Pancreas (tissue), 10 donors: ENCODE measurements around the gene GMDS. TPM values are rescaled to one million over a fixed set of nuclear protein-coding genes. Genes with fewer than 3 reads are reported as not detected.

Experiments used
- ATAC-seq, 4 donors: fragments of 200-7000 bp; cut with Tn5 transposase; one replicate each; pipeline versions ENCODE4 v1.8.0 to v1.9.1; 2020; ENCODE audit warnings: mild to moderate bottlenecking in 4 of 4, moderate library complexity in 4 of 4
- DNase-seq, 6 donors: peaks; one replicate each; pipeline ENCODE4 v3.0.0-alpha.2; 2020
- FAIRE-seq: peaks from 2 replicates; lab custom pipeline; 2012; peaks lifted over from hg19 to GRCh38; lab: Jason Lieb, UNC
- H3K27ac ChIP-seq, 4 donors: fragments of 200-600 bp; sonication (generic); 1 replicate in 3 of 4; 2 replicates in 1 of 4; pipeline versions ENCODE4 v1.5.0 to v1.8.0; 2020
- H3K27me3 ChIP-seq, 4 donors: fragments of 200-600 bp; one replicate each; pipeline ENCODE4 v1.8.0; 2021
- H3K36me3 ChIP-seq, 3 donors: fragments of 200-600 bp; sonication (generic) in 1 of 3; one replicate each; pipeline versions ENCODE4 v1.5.0 to v1.8.0; 2020 to 2021
- H3K4me1 ChIP-seq, 3 donors: fragments of 200-600 bp; one replicate each; pipeline ENCODE4 v1.8.0; 2021
- H3K4me3 ChIP-seq, 4 donors: fragments of 200-600 bp; sonication (generic) in 2 of 4; one replicate each; pipeline versions ENCODE4 v1.5.0 to v1.8.0; 2020 to 2021
- H3K9me3 ChIP-seq, 4 donors: fragments of 200-600 bp; one replicate each; pipeline ENCODE4 v1.8.0; 2021
- WGBS, 2 donors: extraction: QIAGEN DNeasy Blood & Tissue Kit; methylation state at CpG; one replicate each; pipeline ENCODE4 v1.1.7; 2013; 5-methylcytosine and 5-hydroxymethylcytosine counted together
- intact Hi-C, 3 donors: fragments of 100-400 bp; cut with DNase I; formaldehyde crosslinking; loops; one replicate each; pipeline versions ENCODE4 v1.11.1 to v1.14.2; 2022
- polyA plus RNA-seq, 2 donors: library from polyadenylated mRNA; stranded (reverse); fragments of 200-250 nt; gene quantifications; one replicate each; pipeline ENCODE4 v1.2.3, GENCODE V29; 2013
- total RNA-seq, 6 donors: library from RNA; stranded (reverse); fragmentation: NEBNext Ultra II Directional in 4 of 6; extraction: Animal tissue kit (Norgen Biotek cat#: 25700) in 4 of 6; gene quantifications; one replicate each; pipeline versions ENCODE4 v1.2.1 to v1.2.4, GENCODE V29; 2021 to 2023
- TF ChIP-seq, protein P1 (sequence below), 4 donors: fragments of 200-600 bp; sonication (generic) in 3 of 4; IDR thresholded peaks; one replicate each; pipeline versions ENCODE4 v1.5.0 to v1.8.0; 2021; ENCODE audit warnings: antibody characterized with exemption in 4 of 4
- donor health status: healthy with polysubstance abuse.
- donor health status: DM: no; HTN: no; CAD: no; lungs with moderate emphysema.
- donor health status: DM: no; HTN: no; CAD: no.
- donor health status: control.
- donor health status: control.
- donor health status: Bipolar disorder and iron deficiency.
- donor health status: DM: yes; HTN: yes; CAD: no.
- donor health status: DM: no; HTN: no; CAD: no.
- donor health status: DM: no; HTN: no; CAD: no.
- donor health status: DM: yes; HTN: yes; CAD: no.

Gene GMDS
- total and polyA plus RNA-seq, 8 donors: 7.6 to 40.8 (median 26.5) TPM

DNA sequence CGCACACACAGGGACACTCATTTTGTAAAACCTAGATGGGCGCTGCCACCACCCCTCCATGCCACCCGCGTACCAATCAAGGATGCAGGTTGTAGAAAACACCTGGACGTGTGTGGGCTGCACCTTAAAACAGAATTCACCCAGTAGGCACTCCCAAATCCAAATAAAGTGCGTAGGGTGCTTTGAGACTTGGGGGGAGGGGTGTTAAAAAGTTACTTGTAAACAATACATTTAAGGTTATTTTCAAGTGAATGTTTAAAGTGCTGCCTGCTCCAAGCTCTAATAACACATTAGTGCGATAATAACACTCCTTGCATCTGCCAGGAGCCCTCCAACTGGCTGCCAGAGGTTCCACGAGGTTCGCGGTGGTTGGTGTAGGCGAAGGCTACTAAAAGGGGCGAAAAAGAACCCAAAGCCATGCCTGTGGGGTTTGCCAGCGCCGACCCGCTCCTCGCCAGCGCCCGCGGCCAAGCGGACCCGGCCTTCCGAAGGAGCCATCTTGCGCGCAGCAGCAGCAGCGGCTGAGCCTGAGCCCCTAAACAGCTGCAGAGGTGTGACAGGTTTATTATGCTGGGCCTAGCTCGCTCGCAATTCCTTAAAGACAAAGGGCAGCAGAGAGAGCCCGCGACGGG lies 624.2 kb downstream of the GMDS start:
- ATAC-seq: no peak
- H3K4me3 ChIP-seq: no peak overlapping the region
- no peaks in the 10 kb centered on the region for H3K27me3 ChIP-seq
- no peaks in the 10 kb centered on the region for H3K9me3 ChIP-seq
- no peaks in the 10 kb centered on the region for H3K36me3 ChIP-seq
- TF ChIP-seq, protein P1, sequence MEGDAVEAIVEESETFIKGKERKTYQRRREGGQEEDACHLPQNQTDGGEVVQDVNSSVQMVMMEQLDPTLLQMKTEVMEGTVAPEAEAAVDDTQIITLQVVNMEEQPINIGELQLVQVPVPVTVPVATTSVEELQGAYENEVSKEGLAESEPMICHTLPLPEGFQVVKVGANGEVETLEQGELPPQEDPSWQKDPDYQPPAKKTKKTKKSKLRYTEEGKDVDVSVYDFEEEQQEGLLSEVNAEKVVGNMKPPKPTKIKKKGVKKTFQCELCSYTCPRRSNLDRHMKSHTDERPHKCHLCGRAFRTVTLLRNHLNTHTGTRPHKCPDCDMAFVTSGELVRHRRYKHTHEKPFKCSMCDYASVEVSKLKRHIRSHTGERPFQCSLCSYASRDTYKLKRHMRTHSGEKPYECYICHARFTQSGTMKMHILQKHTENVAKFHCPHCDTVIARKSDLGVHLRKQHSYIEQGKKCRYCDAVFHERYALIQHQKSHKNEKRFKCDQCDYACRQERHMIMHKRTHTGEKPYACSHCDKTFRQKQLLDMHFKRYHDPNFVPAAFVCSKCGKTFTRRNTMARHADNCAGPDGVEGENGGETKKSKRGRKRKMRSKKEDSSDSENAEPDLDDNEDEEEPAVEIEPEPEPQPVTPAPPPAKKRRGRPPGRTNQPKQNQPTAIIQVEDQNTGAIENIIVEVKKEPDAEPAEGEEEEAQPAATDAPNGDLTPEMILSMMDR (IDR thresholded peaks at IDR 0.05): no peak
- 95 to 96% methylated on average over 30 of the region's 30 CpGs for WGBS, 2 donors
- no peak overlapping the region for H3K27ac ChIP-seq
- intact Hi-C loops: no loop called here
- peak in 1 of 6 donors; percentile 41 for DNase-seq
- no peak for FAIRE-seq
- H3K4me1 ChIP-seq: no peaks in the 10 kb centered on the region

DNA sequence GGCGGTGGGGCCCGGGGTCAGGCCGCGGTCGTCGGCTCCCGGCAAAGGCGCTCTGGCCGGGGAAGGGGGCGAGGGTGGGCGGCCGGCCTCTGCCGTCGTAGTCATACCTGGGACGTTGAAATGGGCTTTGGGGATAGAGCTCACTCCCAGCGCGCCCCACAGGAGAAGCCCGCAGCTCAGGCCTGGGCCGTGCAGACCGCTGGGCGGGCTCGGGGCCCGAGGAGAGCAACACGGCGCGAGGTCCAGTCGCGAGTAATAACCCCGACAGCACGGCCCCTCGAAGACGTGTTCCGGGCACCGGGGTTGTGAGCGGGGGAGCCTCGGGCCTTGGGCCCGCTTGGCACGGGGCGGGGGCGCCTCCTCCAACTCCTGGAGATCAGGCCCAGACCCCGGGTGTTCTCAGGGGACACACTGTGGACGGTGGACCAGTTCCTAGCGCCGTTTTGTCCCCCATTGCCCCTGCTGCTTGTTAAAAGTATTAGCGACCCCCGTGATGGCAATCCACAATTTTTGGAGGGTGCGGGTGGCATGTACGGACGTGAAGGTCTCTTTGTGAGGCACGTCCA lies 624.8 kb downstream of the GMDS start:
- no peaks in the 10 kb centered on the region for H3K27me3 ChIP-seq
- peak in 1 of 6 donors; percentile 50 for DNase-seq
- TF ChIP-seq, protein P1 (IDR thresholded peaks at IDR 0.05): no peak
- no peaks in the 10 kb centered on the region for H3K36me3 ChIP-seq
- intact Hi-C loops: no loop called here
- H3K9me3 ChIP-seq: no peaks in the 10 kb centered on the region
- H3K4me1 ChIP-seq: no peaks in the 10 kb centered on the region
- H3K27ac ChIP-seq: no peak overlapping the region
- no peak for FAIRE-seq
- no peak overlapping the region for H3K4me3 ChIP-seq
- WGBS, 2 donors: 79 to 87% methylated on average over 31 to 50 of the region's 50 CpGs
- no peak for ATAC-seq

DNA sequence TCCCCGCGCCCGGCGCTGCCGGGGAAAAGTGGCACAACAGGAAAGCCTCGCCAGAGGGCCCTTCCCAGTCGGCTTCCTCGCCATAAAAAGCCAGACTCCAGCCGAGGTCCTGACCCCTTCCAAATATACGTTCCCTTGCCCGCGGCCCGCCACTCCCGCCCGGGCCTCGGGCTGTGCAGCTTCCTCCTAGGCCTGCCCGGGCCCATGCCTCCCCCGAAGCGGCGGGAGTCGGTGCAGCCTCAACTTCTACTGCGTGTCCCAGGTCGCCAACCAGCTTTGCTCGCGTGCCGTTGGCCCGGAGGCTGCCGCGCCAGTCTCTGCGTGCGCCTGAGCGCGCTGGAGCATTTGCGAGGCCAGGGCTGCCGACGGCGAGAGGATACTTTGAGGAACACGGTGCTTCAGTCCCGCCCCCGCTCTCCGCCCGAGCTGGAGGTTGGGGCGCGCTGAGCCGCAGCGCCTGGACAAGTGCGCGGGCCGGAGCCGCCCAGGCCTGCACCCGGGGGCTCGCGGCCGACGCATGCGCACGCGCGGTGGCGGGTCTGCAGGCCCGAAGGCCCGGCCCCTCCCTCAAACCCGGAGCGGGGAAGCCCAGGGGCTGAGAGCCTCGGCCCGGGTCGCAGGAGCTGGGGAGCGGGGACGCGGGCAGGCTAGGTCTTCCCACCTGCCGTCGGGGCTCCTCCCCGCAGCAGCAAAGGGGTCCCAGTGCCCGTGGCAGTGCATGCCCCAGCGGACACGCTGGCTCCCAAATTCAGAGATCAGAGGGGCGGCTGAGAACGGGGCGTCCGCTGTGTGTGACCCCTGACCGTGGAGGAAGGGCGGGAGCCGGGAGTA lies 625.5 kb downstream of the GMDS start:
- Histone ChIP-seq H3K9me3 (no peaks in the 10 kb centered on the region), H3K4me1 (no peaks in the 10 kb centered on the region), H3K36me3 (no peaks in the 10 kb centered on the region), H3K27me3 (no peaks in the 10 kb centered on the region), H3K27ac (no peak overlapping the region), H3K4me3 (peak overlapping the region in 1 of 4 donors; percentile 12)
- ATAC-seq: peak in 2 of 4 donors; percentile 9 to 45
- TF ChIP-seq, protein P1 (IDR thresholded peaks at IDR 0.05): no peak
- 47 to 54% methylated on average over 73 to 83 of the region's 83 CpGs for whole genome bisulfite sequencing, 2 donors
- intact Hi-C loops: no loop called here
- peak in 1 of 6 donors; percentile 57 for DNase-seq
- FAIRE-seq: no peak

DNA sequence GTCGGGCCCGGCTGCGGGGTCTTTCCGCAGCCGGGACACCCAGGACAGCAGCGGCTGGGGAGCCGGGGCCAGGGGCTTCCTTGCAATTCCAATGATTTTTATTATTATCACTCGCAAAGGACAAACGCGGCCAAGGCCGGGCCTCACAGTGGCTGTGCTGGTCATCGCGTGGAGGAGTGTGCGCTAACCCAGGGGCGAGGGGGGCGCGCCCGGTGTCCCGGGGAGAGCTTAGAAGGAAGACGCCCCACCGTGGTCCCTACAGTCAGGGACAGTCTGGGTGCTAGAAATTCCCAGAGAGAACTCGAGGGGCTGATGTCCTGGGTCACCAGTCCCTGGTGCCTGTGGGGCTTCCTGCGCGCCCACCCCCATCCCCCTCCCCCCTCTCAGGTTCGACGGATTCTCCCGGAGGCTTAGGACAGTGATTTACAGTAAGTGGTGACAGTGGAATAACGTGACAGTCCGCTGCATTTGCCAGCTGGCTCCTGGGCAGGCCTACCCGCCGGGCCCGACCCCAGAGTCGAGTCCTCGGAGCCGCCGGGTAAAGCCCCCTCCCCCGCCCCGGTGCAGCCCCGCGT lies 626.2 kb downstream of the GMDS start:
- TF ChIP-seq, protein P1 (IDR thresholded peaks at IDR 0.05): no peak
- no peaks in the 10 kb centered on the region for H3K4me1 ChIP-seq
- intact Hi-C loops: no loop called here
- H3K27me3 ChIP-seq: no peaks in the 10 kb centered on the region
- 66 to 70% methylated on average over 37 to 40 of the region's 40 CpGs for WGBS, 2 donors
- ATAC-seq (no peak), DNase-seq (peak in 1 of 6 donors; percentile 50), FAIRE-seq (no peak)
- H3K4me3 ChIP-seq: no peak overlapping the region
- H3K27ac ChIP-seq: no peak overlapping the region
- no peaks in the 10 kb centered on the region for H3K36me3 ChIP-seq
- no peaks in the 10 kb centered on the region for H3K9me3 ChIP-seq
